CD14-positive monocyte (primary cell): ENCODE data around the gene AKT1S1. TPM values are rescaled to one million over a fixed set of nuclear protein-coding genes. Genes with fewer than 3 reads are reported as not detected.
A peak's percentile ranks its signal among the peaks of the same experiment; 100 is the strongest.

ENCODE experiments used
- DNase-seq, 3 donors: peaks; one replicate each; pipeline ENCODE4 v3.0.0-alpha.2; 2011 to 2022
- H2AFZ ChIP-seq: 2 replicates; pipeline ENCODE4 v1.6.0; 2012; ENCODE audit warnings: mild to moderate bottlenecking, low read depth, low read length, inconsistent platforms; ENCODE audit not compliant: insufficient read depth, poor library complexity, severe bottlenecking
- H3K27ac ChIP-seq, 2 donors: 1 replicate in 1 of 2; 2 replicates in 1 of 2; pipeline ENCODE4 v1.5.1; 2012 to 2013; ENCODE audit warnings: low read length in 2 of 2, control low read depth in 1 of 2, inconsistent platforms in 1 of 2, low read depth in 1 of 2, mild to moderate bottlenecking in 1 of 2
- H3K27me3 ChIP-seq, 2 donors: one replicate each; pipeline versions ENCODE4 v1.6.0 to v1.6.1; 2011 to 2013; ENCODE audit warnings: low read length in 2 of 2; ENCODE audit not compliant: control insufficient read depth in 2 of 2, insufficient read depth in 2 of 2
- H3K36me3 ChIP-seq, 2 donors: replicated peaks in 1 of 2; 1 replicate in 1 of 2; 2 replicates in 1 of 2; pipeline versions ENCODE4 v1.5.1 to v1.6.1; 2012 to 2013; ENCODE audit warnings: low read length in 2 of 2, control low read depth in 1 of 2, inconsistent platforms in 1 of 2, mild to moderate bottlenecking in 1 of 2; ENCODE audit not compliant: insufficient read depth in 2 of 2, control insufficient read depth in 1 of 2
- H3K4me1 ChIP-seq, 2 donors: 1 replicate in 1 of 2; 2 replicates in 1 of 2; pipeline versions ENCODE4 v1.5.1 to v1.6.1; 2012 to 2013; ENCODE audit warnings: low read length in 2 of 2, control low read depth in 1 of 2, inconsistent platforms in 1 of 2, mild to moderate bottlenecking in 1 of 2, moderate library complexity in 1 of 2; ENCODE audit not compliant: insufficient read depth in 2 of 2, control insufficient read depth in 1 of 2
- H3K4me2 ChIP-seq: replicated peaks from 2 replicates; pipeline ENCODE3; 2012; ENCODE audit warnings: low read length, moderate library complexity, mild to moderate bottlenecking; ENCODE audit not compliant: poor library complexity, severe bottlenecking; ENCODE audit errors: extremely low read depth
- H3K4me3 ChIP-seq, 3 experiments: fragments of 200-600 bp in 1 of 3; sonication (generic) in 1 of 3; replicated peaks in 1 of 3; 1 replicate in 2 of 3; 2 replicates in 1 of 3; pipeline ENCODE4 v1.5.1; 2011 to 2013; ENCODE audit warnings: low read length in 3 of 3, mild to moderate bottlenecking in 3 of 3, control low read depth in 2 of 3, low read depth in 2 of 3, inconsistent platforms in 1 of 3, moderate library complexity in 1 of 3
- H3K79me2 ChIP-seq: 2 replicates; pipeline ENCODE4 v1.6.0; 2012; ENCODE audit warnings: mild to moderate bottlenecking, control low read depth, inconsistent platforms, low read length, moderate library complexity; ENCODE audit not compliant: insufficient read depth
- H3K9ac ChIP-seq: 2 replicates; pipeline ENCODE4 v1.6.0; 2017; ENCODE audit warnings: low read length, mild to moderate bottlenecking; ENCODE audit not compliant: insufficient read depth, poor library complexity, severe bottlenecking
- H3K9me3 ChIP-seq, 2 donors: replicated peaks in 1 of 2; 1 replicate in 1 of 2; 2 replicates in 1 of 2; pipeline versions ENCODE4 v1.5.1 to v1.6.1; 2012 to 2013; ENCODE audit warnings: low read length in 2 of 2, control low read depth in 1 of 2; ENCODE audit not compliant: control insufficient read depth in 1 of 2, insufficient read depth in 1 of 2
- H4K20me1 ChIP-seq: 2 replicates; pipeline ENCODE4 v1.6.0; 2012; ENCODE audit warnings: mild to moderate bottlenecking, low read length, control low read depth, moderate library complexity; ENCODE audit not compliant: insufficient read depth
- H3K27ac Mint-ChIP-seq, 7 donors: one replicate each; pipeline ENCODE4 v1.8.0; 2020; ENCODE audit warnings: mild to moderate bottlenecking in 7 of 7, mixed read lengths in 7 of 7, moderate library complexity in 6 of 7, inconsistent platforms in 2 of 7
- H3K27me3 Mint-ChIP-seq, 3 donors: one replicate each; pipeline ENCODE4 v1.8.0; 2021 to 2022; ENCODE audit warnings: low read depth in 3 of 3, mild to moderate bottlenecking in 3 of 3, mixed read lengths in 3 of 3, moderate library complexity in 3 of 3, inconsistent platforms in 1 of 3
- H3K36me3 Mint-ChIP-seq, 2 donors: one replicate each; pipeline ENCODE4 v1.8.0; 2020; ENCODE audit warnings: mixed read lengths in 2 of 2, inconsistent platforms in 1 of 2, mild to moderate bottlenecking in 1 of 2
- H3K4me1 Mint-ChIP-seq: one replicate; pipeline ENCODE4 v1.8.0; 2020; ENCODE audit warnings: mild to moderate bottlenecking, mixed read lengths
- H3K4me3 Mint-ChIP-seq, 2 donors: one replicate each; pipeline ENCODE4 v1.8.0; 2020; ENCODE audit warnings: mild to moderate bottlenecking in 2 of 2, mixed read lengths in 2 of 2, moderate library complexity in 1 of 2
- H3K9me3 Mint-ChIP-seq, 7 donors: one replicate each; pipeline ENCODE4 v1.8.0; 2020 to 2022; ENCODE audit warnings: mixed read lengths in 7 of 7, mild to moderate bottlenecking in 6 of 7, moderate library complexity in 6 of 7, inconsistent platforms in 2 of 7
- CTCF ChIP-seq: fragments of 200-600 bp; IDR thresholded peaks from one replicate; pipeline ENCODE4 v1.8.0; 2022; ENCODE audit warnings: antibody characterized with exemption, mild to moderate bottlenecking
- WGBS: methylation state at CpG from one replicate; pipeline ENCODE4 v1.1.5; 2013; ENCODE audit warnings: missing lambda C conversion rate; ENCODE audit not compliant: insufficient coverage; 5-methylcytosine and 5-hydroxymethylcytosine counted together
- intact Hi-C, 2 donors: fragments of 100-400 bp; cut with micrococcal nuclease; formaldehyde crosslinking; loops; one replicate each; pipeline versions ENCODE4 v1.15.0 to v1.15.1; 2023
- polyA plus RNA-seq, 3 donors: library from polyadenylated mRNA; depleted of rRNA in 1 of 3; unstranded in 2 of 3; stranded (reverse) in 1 of 3; fragments of 300-500 nt in 2 of 3; fragments of >200 nt in 1 of 3; fragmentation: Illumina TruSeq in 2 of 3; gene quantifications; 1 replicate in 2 of 3; 2 replicates in 1 of 3; pipeline ENCODE4 v1.2.3, GENCODE V29; 2012 to 2021

The AKT1S1 gene
- polyA plus RNA-seq, 3 donors: 5.4 to 18.2 (median 6.6) TPM

DNA sequence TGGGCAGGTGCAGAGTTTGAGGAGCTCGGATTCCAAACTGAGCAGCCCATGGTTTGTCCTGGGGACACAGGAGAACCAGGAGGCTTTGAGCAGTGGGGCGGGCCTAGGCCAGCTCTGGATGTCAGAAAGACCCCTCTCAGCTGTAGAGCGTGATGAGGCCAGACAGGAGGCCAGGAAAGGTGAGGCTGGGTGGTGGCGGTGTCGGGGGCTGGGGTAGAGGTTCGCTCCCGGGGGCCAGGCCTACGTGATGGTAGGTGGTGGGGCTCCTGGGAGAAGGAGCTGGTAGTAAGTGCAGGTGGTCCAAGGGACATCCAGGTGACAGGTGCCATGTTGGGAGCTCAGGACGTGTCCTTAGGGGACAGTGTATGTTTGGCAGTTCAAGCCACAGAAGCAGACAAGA lies 39.7 kb downstream of the AKT1S1 start:
- no peak overlapping the region for H3K9ac ChIP-seq
- H3K9me3 ChIP-seq: no peaks in the 10 kb centered on the region
- 99% methylated on average over 9 of the region's 9 CpGs for WGBS
- H3K79me2 ChIP-seq: no peaks in the 10 kb centered on the region
- Mint-ChIP-seq H3K4me1 (peaks cover 9% of the 10 kb centered on the region), H3K9me3 (peaks cover 0 to 3% (median 0%) of the 10 kb centered on the region in 7 donors), H3K36me3 (peaks cover 69 to 78% of the 10 kb centered on the region in 2 donors), H3K27ac (no peak overlapping the region), H3K27me3 (no peaks in the 10 kb centered on the region), H3K4me3 (no peak overlapping the region)
- no peaks in the 10 kb centered on the region for H3K27me3 ChIP-seq
- H4K20me1 ChIP-seq: peaks cover 6% of the 10 kb centered on the region
- no peak for TF ChIP-seq CTCF
- no peak overlapping the region for H3K27ac ChIP-seq
- no peak overlapping the region for H2AFZ ChIP-seq
- DNase-seq: no peak
- H3K4me1 ChIP-seq: peaks cover 6 to 7% of the 10 kb centered on the region in 2 donors
- intact Hi-C loops: no loop called here
- H3K36me3 ChIP-seq: peaks cover 68 to 86% of the 10 kb centered on the region in 2 donors
- H3K4me3 ChIP-seq: no peak overlapping the region
- H3K4me2 ChIP-seq: no peak overlapping the region

DNA sequence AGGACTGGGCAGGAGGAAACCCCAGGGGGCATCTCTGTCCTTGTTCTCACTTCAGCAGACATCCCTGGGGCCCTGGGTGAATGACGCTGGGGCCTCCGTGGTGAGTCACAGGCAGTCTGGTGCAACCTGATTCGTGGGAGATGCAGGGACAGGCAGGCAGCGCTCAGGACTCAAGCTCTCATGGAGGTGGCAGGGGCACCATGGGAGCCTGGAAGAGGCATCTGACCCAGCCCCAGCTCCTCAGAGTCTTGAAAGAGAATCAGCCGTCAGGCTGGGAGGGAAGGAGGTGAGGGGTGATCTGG lies 40.2 kb downstream of the AKT1S1 start:
- intact Hi-C loops: no loop called here
- Mint-ChIP-seq H3K4me1 (peaks cover 14% of the 10 kb centered on the region), H3K9me3 (peaks cover 0 to 3% (median 0%) of the 10 kb centered on the region in 7 donors), H3K4me3 (no peak overlapping the region), H3K27me3 (no peaks in the 10 kb centered on the region), H3K27ac (peak overlapping the region in 1 of 7 donors; percentile 1), H3K36me3 (peaks cover 73 to 83% of the 10 kb centered on the region in 2 donors)
- H3K4me2 ChIP-seq: no peak overlapping the region
- WGBS: 90% methylated on average over 4 of the region's 5 CpGs
- H3K4me3 ChIP-seq: no peak overlapping the region
- DNase-seq: no peak
- no peak overlapping the region for H3K9ac ChIP-seq
- no peak for TF ChIP-seq CTCF
- H4K20me1 ChIP-seq: peaks cover 9% of the 10 kb centered on the region
- H3K4me1 ChIP-seq: peaks cover 10 to 12% of the 10 kb centered on the region in 2 donors
- H3K36me3 ChIP-seq: peaks cover 73 to 91% of the 10 kb centered on the region in 2 donors
- no peak overlapping the region for H2AFZ ChIP-seq
- no peaks in the 10 kb centered on the region for H3K9me3 ChIP-seq
- H3K27ac ChIP-seq: no peak overlapping the region
- no peaks in the 10 kb centered on the region for H3K27me3 ChIP-seq
- no peaks in the 10 kb centered on the region for H3K79me2 ChIP-seq
